Nephron (organoid): ENCODE measurements around the gene CGA.

Experiments
- H3K27ac Mint-ChIP-seq, 3 experiments: 2 replicates each; pipeline ENCODE4 v1.8.0; 2020; ENCODE audit warnings: mixed read lengths in 3 of 3, mild to moderate bottlenecking in 2 of 3, moderate library complexity in 1 of 3
- H3K27me3 Mint-ChIP-seq: 2 replicates; pipeline ENCODE4 v1.8.0; 2021; ENCODE audit warnings: low read depth, mild to moderate bottlenecking, moderate library complexity, mixed read lengths
- H3K36me3 Mint-ChIP-seq: 2 replicates; pipeline ENCODE4 v1.8.0; 2020; ENCODE audit warnings: low read depth, mixed read lengths
- H3K4me1 Mint-ChIP-seq: 2 replicates; pipeline ENCODE4 v1.8.0; 2020; ENCODE audit warnings: mixed read lengths
- H3K4me3 Mint-ChIP-seq, 3 experiments: 2 replicates each; pipeline ENCODE4 v1.8.0; 2020; ENCODE audit warnings: mild to moderate bottlenecking in 3 of 3, mixed read lengths in 3 of 3, moderate library complexity in 2 of 3
- H3K9me3 Mint-ChIP-seq: 2 replicates; pipeline ENCODE4 v1.8.0; 2020; ENCODE audit warnings: mixed read lengths
- CTCF ChIP-seq, 3 experiments: fragments of 200-600 bp; sonication (generic); IDR thresholded peaks; one replicate each; pipeline ENCODE4 v1.5.0; 2021; ENCODE audit warnings: antibody characterized with exemption in 3 of 3; ENCODE audit not compliant: unreplicated experiment in 3 of 3

Gene CGA

DNA sequence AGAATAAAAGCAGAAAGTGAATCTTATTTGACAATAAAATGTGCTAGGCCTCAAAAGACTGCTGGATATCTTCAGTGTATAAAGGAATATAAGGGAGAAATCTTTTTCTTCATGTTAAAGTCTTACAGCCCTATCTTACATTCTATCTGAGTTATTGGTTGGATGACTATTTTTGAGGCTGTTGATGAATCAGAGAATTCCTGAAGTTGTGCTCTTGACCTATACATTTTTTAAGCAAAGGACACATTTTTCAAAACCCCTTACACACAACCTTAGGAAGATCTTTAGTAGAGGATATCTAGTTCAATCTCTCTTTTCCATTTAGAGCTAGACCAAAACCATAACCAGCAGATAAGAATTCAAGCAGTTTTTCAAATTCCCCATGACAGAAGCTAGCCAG is 10.9 kb upstream of the CGA start:
- Mint-ChIP-seq H3K9me3 (no peaks in the 10 kb centered on the region), H3K36me3 (no peaks in the 10 kb centered on the region), H3K27me3 (no peaks in the 10 kb centered on the region), H3K27ac (no peak overlapping the region), H3K4me1 (no peaks in the 10 kb centered on the region), H3K4me3 (no peak overlapping the region)
- TF ChIP-seq CTCF (IDR thresholded peaks at IDR 0.05; ENCODE audit: unreplicated experiment in 3 of 3): no peak

GRCh38 chr6:87104667-87105066 is 9.8 kb upstream of the CGA start:
- Mint-ChIP-seq H3K27ac (no peak overlapping the region), H3K27me3 (no peaks in the 10 kb centered on the region), H3K36me3 (no peaks in the 10 kb centered on the region), H3K9me3 (no peaks in the 10 kb centered on the region), H3K4me1 (no peaks in the 10 kb centered on the region), H3K4me3 (no peak overlapping the region)
- TF ChIP-seq CTCF (IDR thresholded peaks at IDR 0.05; ENCODE audit: unreplicated experiment in 3 of 3): no peak

GRCh38 chr6:87103977-87104601 is 9.2 kb upstream of the CGA start:
- Mint-ChIP-seq H3K27me3 (no peaks in the 10 kb centered on the region), H3K4me1 (no peaks in the 10 kb centered on the region), H3K27ac (no peak overlapping the region), H3K4me3 (no peak overlapping the region), H3K36me3 (no peaks in the 10 kb centered on the region), H3K9me3 (no peaks in the 10 kb centered on the region)
- no peak for TF ChIP-seq CTCF (IDR thresholded peaks at IDR 0.05; ENCODE audit: unreplicated experiment in 3 of 3)

DNA sequence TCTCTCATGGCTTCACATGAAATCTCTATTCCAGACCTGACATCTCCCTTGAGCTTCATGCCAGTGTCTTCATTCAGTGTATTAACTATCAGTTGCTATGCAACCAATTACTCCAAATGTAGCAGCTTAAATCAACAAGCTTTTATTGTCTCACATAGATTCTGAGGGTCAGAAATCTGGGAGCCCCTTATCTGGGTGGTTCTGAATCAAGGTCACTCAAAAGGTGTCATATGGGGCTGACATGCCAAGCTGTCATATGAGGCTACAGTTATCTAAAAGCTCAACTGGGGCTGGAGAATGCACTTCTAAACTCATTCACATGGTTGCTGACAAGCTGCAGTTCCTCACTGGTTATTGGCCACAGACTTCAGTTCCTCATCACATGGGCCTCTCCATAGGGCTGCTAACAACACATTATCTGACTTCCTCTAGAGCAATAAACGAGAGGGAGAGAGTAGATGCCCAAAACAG is 7.3 kb upstream of the CGA start:
- no peaks in the 10 kb centered on the region for H3K27me3 Mint-ChIP-seq
- TF ChIP-seq CTCF (IDR thresholded peaks at IDR 0.05; ENCODE audit: unreplicated experiment in 3 of 3): no peak

GRCh38 chr6:87101067-87101466 is 6.2 kb upstream of the CGA start:
- Mint-ChIP-seq H3K4me3 (no peak overlapping the region), H3K9me3 (no peaks in the 10 kb centered on the region), H3K4me1 (no peaks in the 10 kb centered on the region), H3K27ac (no peak overlapping the region), H3K36me3 (no peaks in the 10 kb centered on the region), H3K27me3 (no peaks in the 10 kb centered on the region)
- no peak for TF ChIP-seq CTCF (IDR thresholded peaks at IDR 0.05; ENCODE audit: unreplicated experiment in 3 of 3)

More for the DNA sequence above, 7.3 kb upstream of the CGA start:
- Mint-ChIP-seq H3K27ac (no peak overlapping the region), H3K4me3 (no peak overlapping the region), H3K9me3 (no peaks in the 10 kb centered on the region), H3K36me3 (no peaks in the 10 kb centered on the region), H3K4me1 (no peaks in the 10 kb centered on the region)

- no peak for TF ChIP-seq CTCF (IDR thresholded peaks at IDR 0.05; ENCODE audit: unreplicated experiment in 3 of 3)
- Mint-ChIP-seq H3K27me3 (no peaks in the 10 kb centered on the region), H3K9me3 (no peaks in the 10 kb centered on the region), H3K27ac (no peak overlapping the region), H3K4me3 (no peak overlapping the region), H3K4me1 (no peaks in the 10 kb centered on the region), H3K36me3 (no peaks in the 10 kb centered on the region)
These were observed 5.3 kb upstream of the CGA start for GRCh38 chr6:87100216-87100615.
